Panc1 (cell line): ENCODE data around the gene CORIN. TPM values are rescaled to one million over a fixed set of nuclear protein-coding genes. Genes with fewer than 3 reads are reported as not detected.

Experiments
- ATAC-seq: fragments of 200-7000 bp; cut with Tn5 transposase; 2 replicates; pipeline ENCODE4 v1.9.1; 2020; ENCODE audit warnings: mild to moderate bottlenecking, moderate library complexity
- BruUV-seq: library from RNA; stranded (reverse); fragments of 400-500 nt; replicated peaks from 2 replicates; lab custom pipeline; 2021; lab: Mats Ljungman, UMichigan
- CTCF ChIA-PET: fragments of 300-600 bp; sonication (Branson Sonifier 250); formaldehyde crosslinking; loops from one replicate; lab custom pipeline; 2022; ENCODE audit warnings: antibody characterized with exemption; lab: Charles Lee
- POLR2A ChIA-PET: fragments of 300-600 bp; sonication (Branson Sonifier 250); formaldehyde crosslinking; loops from one replicate; lab custom pipeline; 2022; ENCODE audit warnings: antibody characterized with exemption; lab: Charles Lee
- DNase-seq: peaks from one replicate; pipeline ENCODE4 v3.0.0-alpha.2; 2010; ENCODE audit warnings: low read depth, low spot score
- H3K27ac ChIP-seq: 2 replicates; pipeline ENCODE4 v1.5.1; 2011; ENCODE audit warnings: mild to moderate bottlenecking, low read length, inconsistent platforms
- H3K27me3 ChIP-seq: fragments of 200-500 bp; sonication (Bioruptor generic); 2 replicates; pipeline ENCODE4 v1.6.0; 2014; ENCODE audit warnings: low read length, inconsistent platforms; ENCODE audit not compliant: control insufficient read depth, insufficient read depth
- H3K36me3 ChIP-seq: fragments of 200-500 bp; sonication (Bioruptor generic); 2 replicates; pipeline ENCODE4 v1.5.1; 2014; ENCODE audit warnings: inconsistent platforms, mild to moderate bottlenecking, low read length, moderate library complexity; ENCODE audit not compliant: control insufficient read depth, insufficient read depth
- H3K4me1 ChIP-seq: 2 replicates; pipeline ENCODE4 v1.5.1; 2011; ENCODE audit warnings: inconsistent platforms, mild to moderate bottlenecking, low read length, moderate library complexity; ENCODE audit not compliant: control insufficient read depth, insufficient read depth
- H3K4me3 ChIP-seq, 2 experiments: 2 replicates each; pipeline ENCODE4 v1.5.1; 2011 to 2012; ENCODE audit warnings: low read depth in 2 of 2, low read length in 2 of 2, mild to moderate bottlenecking in 2 of 2, inconsistent platforms in 1 of 2, moderate library complexity in 1 of 2
- H3K9me3 ChIP-seq: fragments of 200-500 bp; sonication (Bioruptor generic); 2 replicates; pipeline ENCODE4 v1.5.1; 2014; ENCODE audit warnings: low read depth, mild to moderate bottlenecking, inconsistent platforms, low read length, moderate library complexity; ENCODE audit not compliant: control insufficient read depth, insufficient read depth
- POLR2AphosphoS5 ChIP-seq: IDR thresholded peaks from 2 replicates; pipeline ENCODE4 v1.6.1; 2012; ENCODE audit warnings: mild to moderate bottlenecking, low read depth, low read length, moderate library complexity
- SIN3A ChIP-seq: IDR thresholded peaks from 2 replicates; pipeline ENCODE4 v1.6.1; 2012; ENCODE audit warnings: low read depth, mild to moderate bottlenecking, low read length, moderate library complexity, borderline replicate concordance; ENCODE audit not compliant: insufficient read depth
- TCF7L2 ChIP-seq: IDR thresholded peaks from 2 replicates; pipeline ENCODE4 v1.6.1; 2011; ENCODE audit warnings: mild to moderate bottlenecking, low read depth, low read length, inconsistent platforms
- in situ Hi-C: cut with HindIII; loops from 2 replicates; pipeline ENCODE4 v1.10.0; 2016; ENCODE audit warnings: low sequenced_read_pairs, low pct_unique_long_range_greater_than_20kb
- intact Hi-C: fragments of 100-400 bp; cut with micrococcal nuclease; formaldehyde crosslinking; loops from one replicate; pipeline ENCODE4 v1.10.0; 2022; ENCODE audit not compliant: unreplicated experiment
- total RNA-seq: library from RNA; stranded (reverse); gene quantifications from one replicate; pipeline ENCODE4 v1.2.1, GENCODE V29; 2021; ENCODE audit not compliant: unreplicated experiment
- TF ChIP-seq, protein P1 (sequence below), 2 experiments: IDR thresholded peaks; 2 replicates each; pipeline ENCODE4 v1.6.1; 2011 to 2012; ENCODE audit warnings: low read depth in 2 of 2, control low read depth in 1 of 2, low read length in 1 of 2, mild to moderate bottlenecking in 1 of 2, moderate library complexity in 1 of 2; ENCODE audit not compliant: insufficient read depth in 1 of 2
- TF ChIP-seq, protein P2 (sequence below): fragments of 450-650 bp; IDR thresholded peaks from 2 replicates; pipeline ENCODE4 v1.5.1; 2017; ENCODE audit warnings: mild to moderate bottlenecking

Gene CORIN
- total RNA-seq, 1 experiment from 2014 or later: not detected

DNA sequence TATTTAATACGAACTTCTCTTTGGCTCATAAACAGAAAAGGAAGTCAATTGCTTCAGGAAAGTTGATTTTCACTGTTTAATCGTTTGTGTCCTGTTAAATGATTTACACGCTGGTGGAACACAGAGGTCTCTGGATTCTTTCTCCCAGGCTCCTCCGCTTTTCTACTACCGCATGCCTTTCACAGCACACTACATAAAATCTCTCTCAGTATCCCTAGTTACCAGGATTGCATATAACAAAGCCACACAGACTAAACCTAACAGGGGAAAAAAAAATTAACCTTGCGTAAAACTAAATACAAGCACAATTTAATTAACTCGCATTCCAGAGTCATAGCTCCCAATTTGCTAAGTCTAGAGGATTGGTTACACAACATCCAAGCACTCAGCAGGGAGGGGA is 133.9 kb downstream of the CORIN start:
- intact Hi-C loops (loop anchor here (2.0 kb wide), 1 partner anchor 133 kb away; no protein-coding TSS in a partner anchor), in situ Hi-C loops (no loop called here)
- no peaks in the 10 kb centered on the region for H3K36me3 ChIP-seq
- TF ChIP-seq TCF7L2 (no peak), SIN3A (no peak), POLR2AphosphoS5 (no peak)
- TF ChIP-seq, protein P1, sequence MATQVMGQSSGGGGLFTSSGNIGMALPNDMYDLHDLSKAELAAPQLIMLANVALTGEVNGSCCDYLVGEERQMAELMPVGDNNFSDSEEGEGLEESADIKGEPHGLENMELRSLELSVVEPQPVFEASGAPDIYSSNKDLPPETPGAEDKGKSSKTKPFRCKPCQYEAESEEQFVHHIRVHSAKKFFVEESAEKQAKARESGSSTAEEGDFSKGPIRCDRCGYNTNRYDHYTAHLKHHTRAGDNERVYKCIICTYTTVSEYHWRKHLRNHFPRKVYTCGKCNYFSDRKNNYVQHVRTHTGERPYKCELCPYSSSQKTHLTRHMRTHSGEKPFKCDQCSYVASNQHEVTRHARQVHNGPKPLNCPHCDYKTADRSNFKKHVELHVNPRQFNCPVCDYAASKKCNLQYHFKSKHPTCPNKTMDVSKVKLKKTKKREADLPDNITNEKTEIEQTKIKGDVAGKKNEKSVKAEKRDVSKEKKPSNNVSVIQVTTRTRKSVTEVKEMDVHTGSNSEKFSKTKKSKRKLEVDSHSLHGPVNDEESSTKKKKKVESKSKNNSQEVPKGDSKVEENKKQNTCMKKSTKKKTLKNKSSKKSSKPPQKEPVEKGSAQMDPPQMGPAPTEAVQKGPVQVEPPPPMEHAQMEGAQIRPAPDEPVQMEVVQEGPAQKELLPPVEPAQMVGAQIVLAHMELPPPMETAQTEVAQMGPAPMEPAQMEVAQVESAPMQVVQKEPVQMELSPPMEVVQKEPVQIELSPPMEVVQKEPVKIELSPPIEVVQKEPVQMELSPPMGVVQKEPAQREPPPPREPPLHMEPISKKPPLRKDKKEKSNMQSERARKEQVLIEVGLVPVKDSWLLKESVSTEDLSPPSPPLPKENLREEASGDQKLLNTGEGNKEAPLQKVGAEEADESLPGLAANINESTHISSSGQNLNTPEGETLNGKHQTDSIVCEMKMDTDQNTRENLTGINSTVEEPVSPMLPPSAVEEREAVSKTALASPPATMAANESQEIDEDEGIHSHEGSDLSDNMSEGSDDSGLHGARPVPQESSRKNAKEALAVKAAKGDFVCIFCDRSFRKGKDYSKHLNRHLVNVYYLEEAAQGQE (IDR thresholded peaks at IDR 0.05; ENCODE audit: insufficient read depth in 1 of 2, low read depth in 2 of 2, low read length in 1 of 2): no peak
- TF ChIP-seq, protein P2, sequence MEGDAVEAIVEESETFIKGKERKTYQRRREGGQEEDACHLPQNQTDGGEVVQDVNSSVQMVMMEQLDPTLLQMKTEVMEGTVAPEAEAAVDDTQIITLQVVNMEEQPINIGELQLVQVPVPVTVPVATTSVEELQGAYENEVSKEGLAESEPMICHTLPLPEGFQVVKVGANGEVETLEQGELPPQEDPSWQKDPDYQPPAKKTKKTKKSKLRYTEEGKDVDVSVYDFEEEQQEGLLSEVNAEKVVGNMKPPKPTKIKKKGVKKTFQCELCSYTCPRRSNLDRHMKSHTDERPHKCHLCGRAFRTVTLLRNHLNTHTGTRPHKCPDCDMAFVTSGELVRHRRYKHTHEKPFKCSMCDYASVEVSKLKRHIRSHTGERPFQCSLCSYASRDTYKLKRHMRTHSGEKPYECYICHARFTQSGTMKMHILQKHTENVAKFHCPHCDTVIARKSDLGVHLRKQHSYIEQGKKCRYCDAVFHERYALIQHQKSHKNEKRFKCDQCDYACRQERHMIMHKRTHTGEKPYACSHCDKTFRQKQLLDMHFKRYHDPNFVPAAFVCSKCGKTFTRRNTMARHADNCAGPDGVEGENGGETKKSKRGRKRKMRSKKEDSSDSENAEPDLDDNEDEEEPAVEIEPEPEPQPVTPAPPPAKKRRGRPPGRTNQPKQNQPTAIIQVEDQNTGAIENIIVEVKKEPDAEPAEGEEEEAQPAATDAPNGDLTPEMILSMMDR: no peak
- no peak overlapping the region for H3K4me3 ChIP-seq
- no peaks in the 10 kb centered on the region for H3K27me3 ChIP-seq
- no peak overlapping the region for H3K27ac ChIP-seq
- ATAC-seq: no peak
- H3K4me1 ChIP-seq: no peaks in the 10 kb centered on the region
- no TSS peak for BruUV-seq
- CTCF ChIA-PET: interaction anchor here (0.6 kb wide), 1 partner anchor 115 kb away, joined by 7 read pairs; no protein-coding TSS in a partner anchor
- POLR2A ChIA-PET: no interaction called here
- DNase-seq: no peak
- H3K9me3 ChIP-seq: no peaks in the 10 kb centered on the region

DNA sequence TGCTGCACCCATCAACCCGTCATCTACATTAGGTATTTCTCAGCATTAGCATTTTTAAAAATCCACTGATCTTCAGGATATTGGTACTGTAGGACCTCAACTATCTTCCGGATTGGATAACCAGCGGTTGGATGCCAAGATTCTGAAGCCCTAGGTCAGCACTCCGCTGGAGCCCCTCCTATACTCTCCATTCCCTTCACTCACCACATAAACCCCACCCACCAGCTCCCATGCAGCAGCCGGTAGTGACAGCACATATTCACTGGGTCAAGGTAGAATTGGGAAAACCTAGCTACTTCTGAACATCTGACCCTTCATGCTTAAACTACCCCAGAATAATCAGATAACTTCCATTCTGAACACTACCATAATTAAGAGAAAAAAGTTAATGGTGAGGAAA is 134.9 kb downstream of the CORIN start:
- no peaks in the 10 kb centered on the region for H3K9me3 ChIP-seq
- H3K27ac ChIP-seq: no peak overlapping the region
- H3K36me3 ChIP-seq: no peaks in the 10 kb centered on the region
- DNase-seq (no peak), ATAC-seq (no peak)
- no peaks in the 10 kb centered on the region for H3K4me1 ChIP-seq
- CTCF ChIA-PET: no interaction called here
- no peaks in the 10 kb centered on the region for H3K27me3 ChIP-seq
- BruUV-seq: no TSS peak
- in situ Hi-C loops (no loop called here), intact Hi-C loops (no loop called here)
- H3K4me3 ChIP-seq: no peak overlapping the region
- POLR2A ChIA-PET: no interaction called here
- TF ChIP-seq, protein P2: no peak
- TF ChIP-seq POLR2AphosphoS5: no peak
- no peak for TF ChIP-seq TCF7L2
- TF ChIP-seq, protein P1 (IDR thresholded peaks at IDR 0.05; ENCODE audit: insufficient read depth in 1 of 2, low read depth in 2 of 2, low read length in 1 of 2): no peak
- TF ChIP-seq SIN3A: no peak
